WI38 (cell line): ENCODE results near the gene STS.

ENCODE experiments used
- H3K4me3 ChIP-seq: 2 replicates; pipeline ENCODE4 v1.5.1; 2011; ENCODE audit warnings: low read depth, mild to moderate bottlenecking, control low read depth, low read length
- CTCF ChIP-seq: IDR thresholded peaks from 2 replicates; pipeline ENCODE4 v1.5.1; 2012; ENCODE audit warnings: low read depth, mild to moderate bottlenecking, control low read depth, low read length

STS gene

GRCh38 chrX:7143076-7143475 lies 4.4 kb upstream of the STS start:
- no peak for TF ChIP-seq CTCF
- no peak overlapping the region for H3K4me3 ChIP-seq

- no peak overlapping the region for H3K4me3 ChIP-seq
- TF ChIP-seq CTCF: no peak
These were observed 3.5 kb upstream of the STS start for GRCh38 chrX:7143941-7144525.

- H3K4me3 ChIP-seq: no peak overlapping the region
- TF ChIP-seq CTCF: no peak
These were observed 2.1 kb upstream of the STS start for GRCh38 chrX:7145454-7145853.

GRCh38 chrX:7146020-7146702 lies 1.4 kb upstream of the STS start:
- TF ChIP-seq CTCF: no peak
- no peak overlapping the region for H3K4me3 ChIP-seq

- H3K4me3 ChIP-seq: peak overlapping the region; percentile 97
- TF ChIP-seq CTCF: no peak
These were observed 654 bp upstream of the STS start for GRCh38 chrX:7146703-7147412.

GRCh38 chrX:7147978-7148854 lies 704 bp downstream of the STS start, which contains the start of gene PUDP:
PUDP (minus strand) TSS chrX:7148153; CDS start chrX:7148113, 40 bp downstream.
- H3K4me3 ChIP-seq: peak within 1 kb of the TSS; percentile 97
- TF ChIP-seq CTCF: peak; percentile 34
